Measurements from ENCODE around the gene GNG7. TPM values are rescaled to one million over a fixed set of nuclear protein-coding genes. Genes with fewer than 3 reads are reported as not detected.
"Not testable (repeated sequence)": the region's sequence is repeated elsewhere in the genome, so short reads cannot be mapped to it uniquely, and the experiment has no call there.

Gene GNG7
- total RNA-seq, 4 donors from 2014 or later, result 1.3 to 3.9 (median 1.8) TPM

- no peak for ATAC-seq (ENCODE audit: low FRiP score)
- no peak for DNase-seq (ENCODE audit: low spot score)
- no peak for TF ChIP-seq CTCF (IDR thresholded peaks at IDR 0.05)
Measured at GRCh38 chr19:2675892-2676291, 26.6 kb downstream of the GNG7 start.

- TF ChIP-seq CTCF (IDR thresholded peaks at IDR 0.05), result no peak
- ATAC-seq (ENCODE audit: low FRiP score) (no peak), DNase-seq (ENCODE audit: low spot score) (no peak)
Measured at GRCh38 chr19:2670217-2670616, 32.3 kb downstream of the GNG7 start.

GRCh38 chr19:2668175-2668763, 34.2 kb downstream of the GNG7 start:
- TF ChIP-seq CTCF (IDR thresholded peaks at IDR 0.05), result no peak
- DNase-seq (ENCODE audit: low spot score) (no peak), ATAC-seq (ENCODE audit: low FRiP score) (no peak)

- not testable (repeated sequence) for DNase-seq (ENCODE audit: low spot score); ATAC-seq (ENCODE audit: low FRiP score)
Measured at GRCh38 chr19:2667349-2667748, 35.1 kb downstream of the GNG7 start.

GRCh38 chr19:2666344-2666994, 36.0 kb downstream of the GNG7 start:
- no peak for ATAC-seq (ENCODE audit: low FRiP score)
- DNase-seq (ENCODE audit: low spot score), result no peak
- no peak for TF ChIP-seq CTCF (IDR thresholded peaks at IDR 0.05)

GRCh38 chr19:2665103-2665502, 37.4 kb downstream of the GNG7 start:
- no peak for ATAC-seq (ENCODE audit: low FRiP score)
- no peak for TF ChIP-seq CTCF (IDR thresholded peaks at IDR 0.05)
- DNase-seq (ENCODE audit: low spot score), result no peak

GRCh38 chr19:2663920-2664571, 38.4 kb downstream of the GNG7 start:
- no peak for ATAC-seq (ENCODE audit: low FRiP score)
- no peak for TF ChIP-seq CTCF (IDR thresholded peaks at IDR 0.05)
- DNase-seq (ENCODE audit: low spot score), result no peak
